HepG2 (cell line): ENCODE measurements around the gene GABRB1. TPM values are rescaled to one million over a fixed set of nuclear protein-coding genes. Genes with fewer than 3 reads are reported as not detected.

Experiments used
- HNRNPUL1 ChIP-seq: fragments of 200-400 bp; formaldehyde crosslinking; IDR thresholded peaks from 2 replicates; pipeline ENCODE4 v1.6.1; 2017; ENCODE audit warnings: low read depth, mild to moderate bottlenecking, low read length, moderate library complexity
- JUN ChIP-seq: sonication (generic); formaldehyde crosslinking; IDR thresholded peaks from 2 replicates; pipeline ENCODE4 v1.4.0; 2020; ENCODE audit warnings: mild to moderate bottlenecking, missing genetic modification reagents
- KLF9 ChIP-seq: IDR thresholded peaks from 2 replicates; pipeline ENCODE4 v1.6.1; 2016; ENCODE audit warnings: low read depth
- SP1 ChIP-seq, 2 experiments: fragments of 450-650 bp in 1 of 2; sonication (generic) in 1 of 2; formaldehyde crosslinking in 1 of 2; IDR thresholded peaks; 2 replicates each; pipeline versions ENCODE4 v1.4.0 to v1.6.1; 2016 to 2020; ENCODE audit warnings: missing genetic modification reagents in 1 of 2
- TOPORS ChIP-seq: sonication (generic); formaldehyde crosslinking; IDR thresholded peaks from 2 replicates; pipeline ENCODE4 v1.8.0; 2023; ENCODE audit warnings: mild to moderate bottlenecking, missing genetic modification reagents
- ZBTB10 ChIP-seq: sonication (generic); formaldehyde crosslinking; IDR thresholded peaks from 2 replicates; pipeline ENCODE4 v1.4.0; 2020; ENCODE audit warnings: missing genetic modification reagents, borderline replicate concordance
- ZHX2 ChIP-seq, 2 experiments: sonication (generic) in 1 of 2; formaldehyde crosslinking in 1 of 2; IDR thresholded peaks; 2 replicates each; pipeline versions ENCODE4 v1.6.1 to v1.9.0; 2014 to 2022; ENCODE audit warnings: antibody characterized with exemption in 1 of 2, borderline replicate concordance in 1 of 2, inconsistent platforms in 1 of 2, low read depth in 1 of 2, missing genetic modification reagents in 1 of 2
- ZNF138 ChIP-seq: sonication (generic); formaldehyde crosslinking; IDR thresholded peaks from 2 replicates; pipeline ENCODE4 v1.5.0; 2020; ENCODE audit warnings: mild to moderate bottlenecking, low read depth, missing genetic modification reagents
- ZNF20 ChIP-seq: sonication (generic); formaldehyde crosslinking; IDR thresholded peaks from 2 replicates; pipeline ENCODE4 v1.4.0; 2020; ENCODE audit warnings: mild to moderate bottlenecking, moderate library complexity, missing genetic modification reagents
- ZNF24 ChIP-seq: fragments of 450-650 bp; IDR thresholded peaks from 2 replicates; pipeline ENCODE4 v1.6.1; 2017; ENCODE audit warnings: antibody characterized with exemption, mild to moderate bottlenecking
- ZNF260 ChIP-seq: sonication (generic); formaldehyde crosslinking; IDR thresholded peaks from 2 replicates; pipeline ENCODE4 v1.4.0; 2020; ENCODE audit warnings: missing genetic modification reagents, low read depth, mild to moderate bottlenecking, borderline replicate concordance
- ZNF746 ChIP-seq: sonication (generic); formaldehyde crosslinking; IDR thresholded peaks from 2 replicates; pipeline ENCODE4 v1.8.0; 2022; ENCODE audit warnings: mild to moderate bottlenecking, missing genetic modification reagents
- polyA plus RNA-seq, 8 experiments: library from polyadenylated mRNA; depleted of rRNA in 3 of 8; stranded (reverse) in 7 of 8; unstranded in 1 of 8; fragments of >200 nt; fragmentation: Illumina TruSeq in 4 of 8; extraction: Trizol in 4 of 8; gene quantifications; 2 replicates each; pipeline versions ENCODE4 v1.2.1 to v1.2.3, GENCODE V29; 2011 to 2016; ENCODE audit warnings: low read depth in 4 of 8, missing spikeins in 1 of 8, mixed read lengths in 1 of 8; ENCODE audit not compliant: insufficient read depth in 1 of 8
- total RNA-seq, 5 experiments: library from RNA; depleted of rRNA; stranded (reverse); fragments of >200 nt; fragmentation: Illumina TruSeq; extraction: Trizol; gene quantifications; 2 replicates each; pipeline ENCODE4 v1.2.3, GENCODE V29; 2016; ENCODE audit warnings: low read depth in 1 of 5
- TF ChIP-seq, protein P1 (sequence below): IDR thresholded peaks from 2 replicates; pipeline ENCODE4 v1.6.1; 2016; ENCODE audit warnings: low read depth, missing genetic modification reagents, missing compliant biosample characterization

Gene GABRB1
- total and polyA plus RNA-seq, 2 of the 13 experiments (the other 11 are each of a cell fraction or from before 2014, with no cell fraction given), result not detected

DNA sequence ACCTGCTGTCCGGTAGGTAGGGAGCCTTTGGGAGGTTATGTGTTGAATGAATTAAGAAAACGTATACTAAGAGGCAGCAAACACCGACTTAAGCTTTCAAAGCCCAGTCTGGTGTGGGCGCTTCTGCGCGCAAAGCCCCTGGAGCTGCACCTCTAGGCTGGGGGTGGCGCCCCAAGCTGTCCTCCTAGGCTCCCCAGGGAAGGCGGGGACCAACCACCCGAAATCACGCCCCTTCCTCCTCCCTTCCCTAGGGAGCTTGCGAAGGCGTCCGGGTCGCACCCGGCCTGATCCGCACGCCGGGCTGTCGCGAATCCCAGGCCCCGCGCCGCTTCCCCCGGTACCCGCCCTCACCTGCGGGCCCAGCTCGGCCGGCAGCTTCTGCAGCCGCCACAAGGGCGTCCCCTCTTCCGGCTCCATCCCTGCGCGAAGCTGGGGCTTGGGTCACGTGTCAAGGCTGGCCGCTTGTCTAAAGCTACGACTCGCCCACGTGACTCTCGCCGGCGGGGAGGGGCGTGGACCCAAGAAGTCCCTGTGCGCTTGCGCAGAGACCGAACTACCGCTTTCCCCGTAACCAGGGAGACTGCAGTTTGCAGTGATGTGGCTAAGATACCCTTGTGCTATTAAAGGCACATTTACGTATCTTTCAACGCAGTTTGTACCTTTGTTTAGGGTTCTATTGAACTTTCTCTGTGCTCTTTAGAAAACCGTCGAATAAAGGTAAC, 432.0 kb downstream of the GABRB1 start, which contains the start of gene COMMD8 (continued):
- TF ChIP-seq ZHX2 (IDR thresholded peaks at IDR 0.05; ENCODE audit: low read depth) (no peak), ZHX2 (CRISPR knock-in tag; IDR thresholded peaks at IDR 0.05; ENCODE audit: borderline replicate concordance) (no peak), ZNF260 (no peak), KLF9 (CRISPR knock-in tag) (no peak), ZNF746 (CRISPR knock-in tag) (no peak), ZNF138 (no peak), HNRNPUL1 (no peak), JUN (CRISPR knock-in tag) (no peak), ZNF20 (CRISPR knock-in tag) (no peak), ZBTB10 (CRISPR knock-in tag) (no peak), ZNF24 (no peak), TOPORS (CRISPR knock-in tag) (no peak), SP1 (IDR thresholded peaks at IDR 0.05) (no peak), SP1 (CRISPR knock-in tag; IDR thresholded peaks at IDR 0.05) (no peak)
- TF ChIP-seq, protein P1, sequence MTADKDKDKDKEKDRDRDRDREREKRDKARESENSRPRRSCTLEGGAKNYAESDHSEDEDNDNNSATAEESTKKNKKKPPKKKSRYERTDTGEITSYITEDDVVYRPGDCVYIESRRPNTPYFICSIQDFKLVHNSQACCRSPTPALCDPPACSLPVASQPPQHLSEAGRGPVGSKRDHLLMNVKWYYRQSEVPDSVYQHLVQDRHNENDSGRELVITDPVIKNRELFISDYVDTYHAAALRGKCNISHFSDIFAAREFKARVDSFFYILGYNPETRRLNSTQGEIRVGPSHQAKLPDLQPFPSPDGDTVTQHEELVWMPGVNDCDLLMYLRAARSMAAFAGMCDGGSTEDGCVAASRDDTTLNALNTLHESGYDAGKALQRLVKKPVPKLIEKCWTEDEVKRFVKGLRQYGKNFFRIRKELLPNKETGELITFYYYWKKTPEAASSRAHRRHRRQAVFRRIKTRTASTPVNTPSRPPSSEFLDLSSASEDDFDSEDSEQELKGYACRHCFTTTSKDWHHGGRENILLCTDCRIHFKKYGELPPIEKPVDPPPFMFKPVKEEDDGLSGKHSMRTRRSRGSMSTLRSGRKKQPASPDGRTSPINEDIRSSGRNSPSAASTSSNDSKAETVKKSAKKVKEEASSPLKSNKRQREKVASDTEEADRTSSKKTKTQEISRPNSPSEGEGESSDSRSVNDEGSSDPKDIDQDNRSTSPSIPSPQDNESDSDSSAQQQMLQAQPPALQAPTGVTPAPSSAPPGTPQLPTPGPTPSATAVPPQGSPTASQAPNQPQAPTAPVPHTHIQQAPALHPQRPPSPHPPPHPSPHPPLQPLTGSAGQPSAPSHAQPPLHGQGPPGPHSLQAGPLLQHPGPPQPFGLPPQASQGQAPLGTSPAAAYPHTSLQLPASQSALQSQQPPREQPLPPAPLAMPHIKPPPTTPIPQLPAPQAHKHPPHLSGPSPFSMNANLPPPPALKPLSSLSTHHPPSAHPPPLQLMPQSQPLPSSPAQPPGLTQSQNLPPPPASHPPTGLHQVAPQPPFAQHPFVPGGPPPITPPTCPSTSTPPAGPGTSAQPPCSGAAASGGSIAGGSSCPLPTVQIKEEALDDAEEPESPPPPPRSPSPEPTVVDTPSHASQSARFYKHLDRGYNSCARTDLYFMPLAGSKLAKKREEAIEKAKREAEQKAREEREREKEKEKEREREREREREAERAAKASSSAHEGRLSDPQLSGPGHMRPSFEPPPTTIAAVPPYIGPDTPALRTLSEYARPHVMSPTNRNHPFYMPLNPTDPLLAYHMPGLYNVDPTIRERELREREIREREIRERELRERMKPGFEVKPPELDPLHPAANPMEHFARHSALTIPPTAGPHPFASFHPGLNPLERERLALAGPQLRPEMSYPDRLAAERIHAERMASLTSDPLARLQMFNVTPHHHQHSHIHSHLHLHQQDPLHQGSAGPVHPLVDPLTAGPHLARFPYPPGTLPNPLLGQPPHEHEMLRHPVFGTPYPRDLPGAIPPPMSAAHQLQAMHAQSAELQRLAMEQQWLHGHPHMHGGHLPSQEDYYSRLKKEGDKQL (CRISPR knock-in tag), result no peak
